GM23338 (cell line): ENCODE measurements around the gene DIABLO. TPM values are rescaled to one million over a fixed set of nuclear protein-coding genes. Genes with fewer than 3 reads are reported as not detected.
A peak's percentile ranks its signal among the peaks of the same experiment; 100 is the strongest.

ENCODE experiments used
- ATAC-seq: fragments of 200-7000 bp; cut with Tn5 transposase; 3 replicates; pipeline ENCODE4 v1.9.1; 2020
- DNase-seq: peaks from one replicate; pipeline ENCODE4 v3.0.0-alpha.2; 2015; ENCODE audit warnings: low spot score
- H2AFZ ChIP-seq: fragments of 200-600 bp; sonication (generic); 2 replicates; pipeline ENCODE4 v1.8.0; 2016; ENCODE audit warnings: antibody characterized with exemption, mild to moderate bottlenecking, moderate library complexity
- H3F3A ChIP-seq: fragments of 200-600 bp; sonication (generic); replicated peaks from 2 replicates; pipeline ENCODE4 v1.8.0; 2017; ENCODE audit warnings: antibody characterized with exemption, mixed run types, low read depth
- H3K27ac ChIP-seq: fragments of 200-600 bp; sonication (generic); 2 replicates; pipeline ENCODE4 v1.6.1; 2016; ENCODE audit warnings: low read depth
- H3K27me3 ChIP-seq: fragments of 200-600 bp; sonication (generic); 2 replicates; pipeline ENCODE4 v1.8.0; 2016; ENCODE audit warnings: mild to moderate bottlenecking, mixed run types, moderate library complexity; ENCODE audit not compliant: insufficient read depth
- H3K36me3 ChIP-seq: fragments of 200-600 bp; sonication (generic); 2 replicates; pipeline ENCODE4 v1.8.0; 2016; ENCODE audit warnings: mild to moderate bottlenecking; ENCODE audit not compliant: insufficient read depth
- H3K4me1 ChIP-seq: fragments of 200-600 bp; sonication (generic); 2 replicates; pipeline ENCODE4 v1.8.0; 2016; ENCODE audit warnings: mild to moderate bottlenecking, moderate library complexity; ENCODE audit not compliant: insufficient read depth
- H3K4me2 ChIP-seq: fragments of 200-600 bp; sonication (generic); 2 replicates; pipeline ENCODE4 v1.7.1; 2017; ENCODE audit warnings: mixed run types
- H3K4me3 ChIP-seq: fragments of 200-600 bp; sonication (generic); 2 replicates; pipeline ENCODE4 v1.6.1; 2016; ENCODE audit warnings: mixed run types
- H3K79me2 ChIP-seq: fragments of 200-600 bp; sonication (generic); replicated peaks from 2 replicates; pipeline ENCODE4 v1.8.0; 2017; ENCODE audit warnings: mild to moderate bottlenecking; ENCODE audit not compliant: insufficient read depth
- H3K9me2 ChIP-seq: fragments of 200-600 bp; sonication (generic); 2 replicates; pipeline ENCODE4 v1.8.0; 2017; ENCODE audit not compliant: insufficient read depth
- H4K20me1 ChIP-seq: fragments of 200-600 bp; sonication (generic); replicated peaks from 2 replicates; pipeline ENCODE4 v1.8.0; 2017; ENCODE audit warnings: mild to moderate bottlenecking; ENCODE audit not compliant: insufficient read depth
- H3K27ac Mint-ChIP-seq: 2 replicates; pipeline ENCODE4 v1.8.0; 2020; ENCODE audit warnings: inconsistent platforms, mild to moderate bottlenecking, moderate library complexity, mixed read lengths
- H3K27me3 Mint-ChIP-seq: 3 replicates; pipeline ENCODE4 v1.8.0; 2022; ENCODE audit warnings: low read depth, mild to moderate bottlenecking, moderate library complexity, mixed read lengths, inconsistent platforms; ENCODE audit not compliant: insufficient read depth, poor library complexity
- H3K36me3 Mint-ChIP-seq: 3 replicates; pipeline ENCODE4 v1.8.0; 2021; ENCODE audit warnings: low read depth, mild to moderate bottlenecking, inconsistent platforms, moderate library complexity, mixed read lengths
- H3K4me1 Mint-ChIP-seq: 3 replicates; pipeline ENCODE4 v1.8.0; 2020; ENCODE audit warnings: mild to moderate bottlenecking, inconsistent platforms, mixed read lengths
- H3K4me3 Mint-ChIP-seq: 3 replicates; pipeline ENCODE4 v1.8.0; 2021; ENCODE audit warnings: moderate library complexity, mild to moderate bottlenecking, inconsistent platforms, mixed read lengths
- H3K9me3 Mint-ChIP-seq: 3 replicates; pipeline ENCODE4 v1.8.0; 2020; ENCODE audit warnings: moderate library complexity, mild to moderate bottlenecking, inconsistent platforms, mixed read lengths
- CREB1 ChIP-seq: fragments of 250-450 bp; sonication (Bioruptor Pico); IDR thresholded peaks from 2 replicates; pipeline ENCODE4 v1.5.0; 2020; ENCODE audit warnings: low read depth, mild to moderate bottlenecking, moderate library complexity
- EZH2 ChIP-seq: fragments of 200-600 bp; sonication (generic); IDR thresholded peaks from one replicate; pipeline ENCODE4 v1.8.0; 2017; ENCODE audit warnings: antibody characterized with exemption, mild to moderate bottlenecking, low read depth; ENCODE audit not compliant: unreplicated experiment
- EZH2phosphoT487 ChIP-seq: fragments of 200-600 bp; sonication (generic); IDR thresholded peaks from one replicate; pipeline ENCODE4 v1.8.1; 2018; ENCODE audit warnings: antibody characterized with exemption; ENCODE audit not compliant: unreplicated experiment
- JUNB ChIP-seq: IDR thresholded peaks from one replicate; pipeline ENCODE4 v1.6.1; 2016; ENCODE audit warnings: antibody characterized with exemption; ENCODE audit not compliant: unreplicated experiment
- NANOG ChIP-seq: IDR thresholded peaks from 2 replicates; pipeline ENCODE4 v1.6.1; 2016; ENCODE audit warnings: antibody characterized with exemption, borderline replicate concordance
- POLR2AphosphoS5 ChIP-seq: IDR thresholded peaks from 2 replicates; pipeline ENCODE4 v1.6.1; 2016; ENCODE audit warnings: antibody characterized with exemption, low read depth
- STAT1 ChIP-seq: IDR thresholded peaks from one replicate; pipeline ENCODE4 v1.6.1; 2016; ENCODE audit warnings: antibody characterized with exemption; ENCODE audit not compliant: unreplicated experiment
- ZNF114 ChIP-seq: fragments of 250-450 bp; sonication (Bioruptor Pico); IDR thresholded peaks from 2 replicates; pipeline ENCODE4 v1.5.0; 2020; ENCODE audit warnings: mild to moderate bottlenecking, moderate library complexity
- ZNF331 ChIP-seq: fragments of 250-450 bp; sonication (Bioruptor Pico); IDR thresholded peaks from 2 replicates; pipeline ENCODE4 v1.5.0; 2020; ENCODE audit warnings: low read depth, mild to moderate bottlenecking, moderate library complexity
- polyA plus RNA-seq: library from polyadenylated mRNA; unstranded; fragments of >200 nt; fragmentation: Nextera tagmentation; extraction: Ambion mirVana; gene quantifications from 2 replicates; pipeline ENCODE4 v1.2.1, GENCODE V29; 2016
- total RNA-seq: library from RNA; depleted of rRNA; stranded (reverse); fragments of >200 nt; shearing (Covaris generic); gene quantifications from 2 replicates; pipeline ENCODE4 v1.2.3, GENCODE V29; 2014
- TF ChIP-seq, protein P1 (sequence below): IDR thresholded peaks from 2 replicates; pipeline ENCODE4 v1.6.1; 2016; ENCODE audit warnings: antibody characterized with exemption
- TF ChIP-seq, protein P2 (sequence below), 2 experiments: fragments of 200-600 bp in 1 of 2; sonication (generic) in 1 of 2; conservative IDR thresholded peaks; 2 replicates each; pipeline versions ENCODE4 v1.5.1 to v1.6.1; 2016 to 2017; ENCODE audit warnings: antibody characterized with exemption in 2 of 2, low read depth in 2 of 2, mild to moderate bottlenecking in 2 of 2, moderate library complexity in 1 of 2
- TF ChIP-seq, protein P3 (sequence below): fragments of 250-450 bp; sonication (Bioruptor Pico); IDR thresholded peaks from 2 replicates; pipeline ENCODE4 v1.5.0; 2020; ENCODE audit warnings: mild to moderate bottlenecking, moderate library complexity
- TF ChIP-seq, protein P4 (sequence below): IDR thresholded peaks from one replicate; pipeline ENCODE4 v1.6.1; 2018; ENCODE audit warnings: antibody characterized with exemption; ENCODE audit not compliant: unreplicated experiment

The DIABLO gene
- total and polyA plus RNA-seq, 2 experiments from 2014 or later, result 72.0 to 82.7 TPM

DNA sequence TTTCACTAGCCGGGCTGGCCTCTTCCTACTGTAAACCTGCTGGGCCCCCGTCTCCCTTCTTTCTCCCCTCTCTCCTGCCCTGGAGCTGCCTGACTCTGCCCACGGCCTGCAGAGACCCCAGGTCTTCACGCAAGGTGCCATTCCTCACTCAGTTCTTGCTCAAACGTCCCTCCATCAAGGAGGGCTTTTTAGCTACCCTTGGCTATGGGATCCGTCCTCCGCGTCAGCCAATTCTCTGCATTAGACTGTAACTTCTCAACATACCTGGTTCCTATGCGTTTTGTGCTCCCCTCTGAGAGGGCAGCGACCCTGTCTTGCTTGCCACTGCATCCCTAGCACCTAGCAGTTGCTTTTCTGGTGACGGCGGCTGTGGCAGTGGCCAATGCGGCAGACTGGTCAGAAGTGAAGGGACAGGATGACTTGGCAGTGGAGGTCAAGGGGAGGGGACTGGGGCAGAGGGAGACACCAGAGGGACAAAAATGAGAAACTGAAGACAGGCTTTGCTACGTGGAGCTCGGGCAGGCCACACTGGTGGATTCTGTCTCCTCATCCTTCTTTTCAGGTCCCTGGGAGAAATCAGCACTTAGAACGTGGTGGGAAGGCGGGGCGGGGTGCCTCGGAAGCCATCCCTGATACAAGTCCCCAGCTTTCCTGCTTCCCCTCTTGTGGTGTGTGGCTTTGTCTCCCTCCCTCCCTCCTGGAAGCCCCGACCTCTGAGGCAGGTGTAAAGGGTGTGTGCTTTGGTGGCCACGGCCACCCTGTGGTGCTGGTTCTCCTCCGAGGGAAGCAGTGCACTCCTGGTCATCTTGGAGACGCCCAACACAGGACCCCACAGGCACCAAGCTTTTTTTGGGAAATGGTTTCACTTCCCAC is 20.6 kb downstream of the DIABLO start:
- Histone ChIP-seq H3K36me3 (peaks cover 26% of the 10 kb centered on the region), H3F3A (peaks cover 20% of the 10 kb centered on the region), H2AFZ (no peak overlapping the region), H3K9me2 (no peaks in the 10 kb centered on the region), H3K4me3 (peak overlapping the region; percentile 67), H3K27me3 (peaks cover 47% of the 10 kb centered on the region), H4K20me1 (peaks cover 29% of the 10 kb centered on the region), H3K4me1 (peaks cover 11% of the 10 kb centered on the region; the same call in 1 of the 2 replicates), H3K4me2 (peak overlapping the region; percentile 88; the same call in 1 of the 2 replicates), H3K27ac (no peak overlapping the region), H3K79me2 (no peaks in the 10 kb centered on the region)
- TF ChIP-seq POLR2AphosphoS5 (no peak), JUNB (no peak), EZH2 (no peak), ZNF331 (CRISPR knock-in tag) (no peak), STAT1 (no peak), ZNF114 (CRISPR knock-in tag) (no peak), CREB1 (CRISPR knock-in tag) (no peak), EZH2phosphoT487 (no peak), NANOG (no peak)
- TF ChIP-seq, protein P1, sequence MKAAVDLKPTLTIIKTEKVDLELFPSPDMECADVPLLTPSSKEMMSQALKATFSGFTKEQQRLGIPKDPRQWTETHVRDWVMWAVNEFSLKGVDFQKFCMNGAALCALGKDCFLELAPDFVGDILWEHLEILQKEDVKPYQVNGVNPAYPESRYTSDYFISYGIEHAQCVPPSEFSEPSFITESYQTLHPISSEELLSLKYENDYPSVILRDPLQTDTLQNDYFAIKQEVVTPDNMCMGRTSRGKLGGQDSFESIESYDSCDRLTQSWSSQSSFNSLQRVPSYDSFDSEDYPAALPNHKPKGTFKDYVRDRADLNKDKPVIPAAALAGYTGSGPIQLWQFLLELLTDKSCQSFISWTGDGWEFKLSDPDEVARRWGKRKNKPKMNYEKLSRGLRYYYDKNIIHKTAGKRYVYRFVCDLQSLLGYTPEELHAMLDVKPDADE, result no peak
- TF ChIP-seq, protein P2, sequence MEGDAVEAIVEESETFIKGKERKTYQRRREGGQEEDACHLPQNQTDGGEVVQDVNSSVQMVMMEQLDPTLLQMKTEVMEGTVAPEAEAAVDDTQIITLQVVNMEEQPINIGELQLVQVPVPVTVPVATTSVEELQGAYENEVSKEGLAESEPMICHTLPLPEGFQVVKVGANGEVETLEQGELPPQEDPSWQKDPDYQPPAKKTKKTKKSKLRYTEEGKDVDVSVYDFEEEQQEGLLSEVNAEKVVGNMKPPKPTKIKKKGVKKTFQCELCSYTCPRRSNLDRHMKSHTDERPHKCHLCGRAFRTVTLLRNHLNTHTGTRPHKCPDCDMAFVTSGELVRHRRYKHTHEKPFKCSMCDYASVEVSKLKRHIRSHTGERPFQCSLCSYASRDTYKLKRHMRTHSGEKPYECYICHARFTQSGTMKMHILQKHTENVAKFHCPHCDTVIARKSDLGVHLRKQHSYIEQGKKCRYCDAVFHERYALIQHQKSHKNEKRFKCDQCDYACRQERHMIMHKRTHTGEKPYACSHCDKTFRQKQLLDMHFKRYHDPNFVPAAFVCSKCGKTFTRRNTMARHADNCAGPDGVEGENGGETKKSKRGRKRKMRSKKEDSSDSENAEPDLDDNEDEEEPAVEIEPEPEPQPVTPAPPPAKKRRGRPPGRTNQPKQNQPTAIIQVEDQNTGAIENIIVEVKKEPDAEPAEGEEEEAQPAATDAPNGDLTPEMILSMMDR (conservative IDR thresholded peaks at IDR 0.05; ENCODE audit: low read depth in 2 of 2), result no peak
- TF ChIP-seq, protein P3, sequence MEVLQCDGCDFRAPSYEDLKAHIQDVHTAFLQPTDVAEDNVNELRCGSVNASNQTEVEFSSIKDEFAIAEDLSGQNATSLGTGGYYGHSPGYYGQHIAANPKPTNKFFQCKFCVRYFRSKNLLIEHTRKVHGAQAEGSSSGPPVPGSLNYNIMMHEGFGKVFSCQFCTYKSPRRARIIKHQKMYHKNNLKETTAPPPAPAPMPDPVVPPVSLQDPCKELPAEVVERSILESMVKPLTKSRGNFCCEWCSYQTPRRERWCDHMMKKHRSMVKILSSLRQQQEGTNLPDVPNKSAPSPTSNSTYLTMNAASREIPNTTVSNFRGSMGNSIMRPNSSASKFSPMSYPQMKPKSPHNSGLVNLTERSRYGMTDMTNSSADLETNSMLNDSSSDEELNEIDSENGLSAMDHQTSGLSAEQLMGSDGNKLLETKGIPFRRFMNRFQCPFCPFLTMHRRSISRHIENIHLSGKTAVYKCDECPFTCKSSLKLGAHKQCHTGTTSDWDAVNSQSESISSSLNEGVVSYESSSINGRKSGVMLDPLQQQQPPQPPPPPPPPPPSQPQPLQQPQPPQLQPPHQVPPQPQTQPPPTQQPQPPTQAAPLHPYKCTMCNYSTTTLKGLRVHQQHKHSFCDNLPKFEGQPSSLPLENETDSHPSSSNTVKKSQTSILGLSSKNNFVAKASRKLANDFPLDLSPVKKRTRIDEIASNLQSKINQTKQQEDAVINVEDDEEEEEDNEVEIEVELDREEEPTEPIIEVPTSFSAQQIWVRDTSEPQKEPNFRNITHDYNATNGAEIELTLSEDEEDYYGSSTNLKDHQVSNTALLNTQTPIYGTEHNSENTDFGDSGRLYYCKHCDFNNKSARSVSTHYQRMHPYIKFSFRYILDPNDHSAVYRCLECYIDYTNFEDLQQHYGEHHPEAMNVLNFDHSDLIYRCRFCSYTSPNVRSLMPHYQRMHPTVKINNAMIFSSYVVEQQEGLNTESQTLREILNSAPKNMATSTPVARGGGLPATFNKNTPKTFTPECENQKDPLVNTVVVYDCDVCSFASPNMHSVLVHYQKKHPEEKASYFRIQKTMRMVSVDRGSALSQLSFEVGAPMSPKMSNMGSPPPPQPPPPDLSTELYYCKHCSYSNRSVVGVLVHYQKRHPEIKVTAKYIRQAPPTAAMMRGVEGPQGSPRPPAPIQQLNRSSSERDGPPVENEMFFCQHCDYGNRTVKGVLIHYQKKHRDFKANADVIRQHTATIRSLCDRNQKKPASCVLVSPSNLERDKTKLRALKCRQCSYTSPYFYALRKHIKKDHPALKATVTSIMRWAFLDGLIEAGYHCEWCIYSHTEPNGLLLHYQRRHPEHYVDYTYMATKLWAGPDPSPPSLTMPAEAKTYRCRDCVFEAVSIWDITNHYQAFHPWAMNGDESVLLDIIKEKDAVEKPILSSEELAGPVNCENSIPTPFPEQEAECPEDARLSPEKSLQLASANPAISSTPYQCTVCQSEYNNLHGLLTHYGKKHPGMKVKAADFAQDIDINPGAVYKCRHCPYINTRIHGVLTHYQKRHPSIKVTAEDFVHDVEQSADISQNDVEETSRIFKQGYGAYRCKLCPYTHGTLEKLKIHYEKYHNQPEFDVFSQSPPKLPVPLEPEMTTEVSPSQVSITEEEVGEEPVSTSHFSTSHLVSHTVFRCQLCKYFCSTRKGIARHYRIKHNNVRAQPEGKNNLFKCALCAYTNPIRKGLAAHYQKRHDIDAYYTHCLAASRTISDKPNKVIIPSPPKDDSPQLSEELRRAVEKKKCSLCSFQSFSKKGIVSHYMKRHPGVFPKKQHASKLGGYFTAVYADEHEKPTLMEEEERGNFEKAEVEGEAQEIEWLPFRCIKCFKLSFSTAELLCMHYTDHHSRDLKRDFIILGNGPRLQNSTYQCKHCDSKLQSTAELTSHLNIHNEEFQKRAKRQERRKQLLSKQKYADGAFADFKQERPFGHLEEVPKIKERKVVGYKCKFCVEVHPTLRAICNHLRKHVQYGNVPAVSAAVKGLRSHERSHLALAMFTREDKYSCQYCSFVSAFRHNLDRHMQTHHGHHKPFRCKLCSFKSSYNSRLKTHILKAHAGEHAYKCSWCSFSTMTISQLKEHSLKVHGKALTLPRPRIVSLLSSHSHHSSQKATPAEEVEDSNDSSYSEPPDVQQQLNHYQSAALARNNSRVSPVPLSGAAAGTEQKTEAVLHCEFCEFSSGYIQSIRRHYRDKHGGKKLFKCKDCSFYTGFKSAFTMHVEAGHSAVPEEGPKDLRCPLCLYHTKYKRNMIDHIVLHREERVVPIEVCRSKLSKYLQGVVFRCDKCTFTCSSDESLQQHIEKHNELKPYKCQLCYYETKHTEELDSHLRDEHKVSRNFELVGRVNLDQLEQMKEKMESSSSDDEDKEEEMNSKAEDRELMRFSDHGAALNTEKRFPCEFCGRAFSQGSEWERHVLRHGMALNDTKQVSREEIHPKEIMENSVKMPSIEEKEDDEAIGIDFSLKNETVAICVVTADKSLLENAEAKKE (CRISPR knock-in tag), result no peak
- TF ChIP-seq, protein P4, sequence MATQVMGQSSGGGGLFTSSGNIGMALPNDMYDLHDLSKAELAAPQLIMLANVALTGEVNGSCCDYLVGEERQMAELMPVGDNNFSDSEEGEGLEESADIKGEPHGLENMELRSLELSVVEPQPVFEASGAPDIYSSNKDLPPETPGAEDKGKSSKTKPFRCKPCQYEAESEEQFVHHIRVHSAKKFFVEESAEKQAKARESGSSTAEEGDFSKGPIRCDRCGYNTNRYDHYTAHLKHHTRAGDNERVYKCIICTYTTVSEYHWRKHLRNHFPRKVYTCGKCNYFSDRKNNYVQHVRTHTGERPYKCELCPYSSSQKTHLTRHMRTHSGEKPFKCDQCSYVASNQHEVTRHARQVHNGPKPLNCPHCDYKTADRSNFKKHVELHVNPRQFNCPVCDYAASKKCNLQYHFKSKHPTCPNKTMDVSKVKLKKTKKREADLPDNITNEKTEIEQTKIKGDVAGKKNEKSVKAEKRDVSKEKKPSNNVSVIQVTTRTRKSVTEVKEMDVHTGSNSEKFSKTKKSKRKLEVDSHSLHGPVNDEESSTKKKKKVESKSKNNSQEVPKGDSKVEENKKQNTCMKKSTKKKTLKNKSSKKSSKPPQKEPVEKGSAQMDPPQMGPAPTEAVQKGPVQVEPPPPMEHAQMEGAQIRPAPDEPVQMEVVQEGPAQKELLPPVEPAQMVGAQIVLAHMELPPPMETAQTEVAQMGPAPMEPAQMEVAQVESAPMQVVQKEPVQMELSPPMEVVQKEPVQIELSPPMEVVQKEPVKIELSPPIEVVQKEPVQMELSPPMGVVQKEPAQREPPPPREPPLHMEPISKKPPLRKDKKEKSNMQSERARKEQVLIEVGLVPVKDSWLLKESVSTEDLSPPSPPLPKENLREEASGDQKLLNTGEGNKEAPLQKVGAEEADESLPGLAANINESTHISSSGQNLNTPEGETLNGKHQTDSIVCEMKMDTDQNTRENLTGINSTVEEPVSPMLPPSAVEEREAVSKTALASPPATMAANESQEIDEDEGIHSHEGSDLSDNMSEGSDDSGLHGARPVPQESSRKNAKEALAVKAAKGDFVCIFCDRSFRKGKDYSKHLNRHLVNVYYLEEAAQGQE, result no peak
- no peak for DNase-seq
- Mint-ChIP-seq H3K36me3 (peaks cover 26% of the 10 kb centered on the region), H3K4me1 (peaks cover 24% of the 10 kb centered on the region), H3K27me3 (peaks cover 43% of the 10 kb centered on the region), H3K4me3 (peak overlapping the region; percentile 65), H3K27ac (no peak overlapping the region), H3K9me3 (no peaks in the 10 kb centered on the region)
- no peak for ATAC-seq
